Placental epithelial cell (primary cell): ENCODE data around the gene ABHD16B. TPM values are rescaled to one million over a fixed set of nuclear protein-coding genes. Genes with fewer than 3 reads are reported as not detected.
A peak's percentile ranks its signal among the peaks of the same experiment; 100 is the strongest.

Experiments
- small RNA-seq: library from RNA; depleted of rRNA; stranded (forward); fragments of <200 nt; gene quantifications from one replicate; pipeline ENCODE3, GENCODE V24; 2012
- total RNA-seq: library from RNA; depleted of rRNA; stranded (reverse); fragments of >200 nt; gene quantifications from 2 replicates; pipeline ENCODE4 v1.2.3, GENCODE V29; 2012

ABHD16B gene
- not detected in 2 replicates for total RNA-seq

DNA sequence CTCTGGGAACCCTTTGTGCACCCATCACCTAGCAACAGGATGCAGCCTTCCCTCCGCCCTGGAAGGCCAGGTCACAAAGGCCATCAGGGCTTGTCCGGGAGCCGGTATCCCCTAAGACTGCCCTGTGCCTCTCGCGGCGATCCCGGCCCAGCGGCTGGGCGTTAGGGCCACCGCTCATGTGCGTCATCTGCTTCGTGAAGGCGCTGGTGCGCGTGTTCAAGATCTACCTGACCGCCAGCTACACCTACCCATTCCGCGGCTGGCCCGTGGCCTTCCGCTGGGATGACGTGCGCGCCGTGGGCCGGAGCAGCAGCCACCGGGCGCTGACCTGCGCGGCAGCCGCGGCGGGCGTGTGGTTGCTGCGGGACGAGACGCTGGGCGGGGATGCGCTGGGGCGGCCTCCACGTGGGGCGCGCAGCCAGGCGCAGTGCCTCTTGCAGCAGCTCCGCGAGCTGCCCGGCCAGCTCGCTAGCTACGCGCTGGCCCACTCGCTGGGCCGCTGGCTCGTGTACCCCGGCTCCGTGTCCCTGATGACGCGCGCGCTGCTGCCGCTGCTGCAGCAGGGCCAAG lies at the start of gene ABHD16B:
ABHD16B (plus strand) TSS at position 134 of the 570 bp plus-strand sequence; CDS start at position 177, 43 bp downstream.

GRCh38 chr20:63830841-63831588 lies 30.3 kb upstream of the ABHD16B start, which contains the start of gene ZBTB46:
Gene ZBTB46, minus strand, starts transcription at chr20:63831264. Its CDS starts 40,507 bp downstream, at chr20:63790757.

DNA sequence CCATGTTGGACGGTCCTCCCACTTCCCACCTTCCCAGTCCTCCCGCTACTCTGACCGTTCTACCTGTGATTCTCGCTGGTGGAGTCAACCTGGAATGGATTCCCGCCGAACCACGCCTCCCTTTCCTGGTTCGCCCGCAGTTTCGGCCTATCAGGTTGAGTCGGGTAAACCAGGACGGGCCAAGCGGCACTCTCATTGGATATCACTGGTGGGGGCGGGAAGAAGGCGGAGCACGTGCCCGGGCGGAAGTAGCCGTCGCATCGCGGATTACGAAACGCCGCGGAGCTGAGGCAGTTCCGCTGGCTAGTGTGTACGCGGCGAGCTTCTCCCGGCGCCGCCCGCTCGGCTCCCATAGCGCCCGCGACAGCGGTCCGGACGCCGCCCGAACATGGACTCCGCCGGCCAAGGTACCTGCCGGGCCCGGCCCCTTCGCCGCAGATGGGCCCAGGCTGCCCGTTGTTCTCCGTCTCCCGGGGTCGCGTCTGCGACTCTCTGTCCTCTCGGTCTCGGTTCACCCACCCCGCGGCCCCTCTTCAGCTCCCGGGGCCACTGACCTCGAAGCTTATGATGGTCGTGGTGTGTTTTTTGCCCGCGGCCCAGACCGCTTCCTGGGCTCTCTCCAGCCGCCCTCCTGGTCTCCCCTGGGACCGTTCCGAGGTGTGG lies 3.8 kb downstream of the ABHD16B start, which contains the start of gene TPD52L2:
TPD52L2 (plus strand) TSS at position 293 of the 663 bp plus-strand sequence; CDS start at position 389, 96 bp downstream.

GRCh38 chr20:63894358-63895201 lies 33.3 kb downstream of the ABHD16B start, which contains the start of gene DNAJC5:
Gene DNAJC5, plus strand, starts transcription at chr20:63895126. Its CDS starts 33,220 bp downstream, at chr20:63928346.

Small RNA genes lying within 50 kb of the gene (small RNA-seq; reads per million reads assigned to genes)
- 8.5 reads per million, percentile 94 among the genes with 10 or more reads in this experiment for gene RNU1-134P

Other genes with a start within 250 kb of the ABHD16B start
- 8.2 and 11.8 TPM in 2 replicates for gene GMEB2, start 234.4 kb upstream of the ABHD16B start, total RNA-seq
- 0.76 and 2.0 TPM in 2 replicates for gene STMN3, start 208.1 kb upstream of the ABHD16B start, total RNA-seq
- 11.8 and 17.5 TPM in 2 replicates for gene RTEL1, start 203.2 kb upstream of the ABHD16B start, total RNA-seq
- gene TNFRSF6B, start 164.8 kb upstream of the ABHD16B start, total RNA-seq: 0.39 TPM in 1 of 2 replicates, not detected in the other
- gene ARFRP1, start 153.5 kb upstream of the ABHD16B start, total RNA-seq: 18.1 and 22.4 TPM in 2 replicates
- 20.1 and 22.8 TPM in 2 replicates for gene ZGPAT, start 153.5 kb upstream of the ABHD16B start, total RNA-seq
- 2.4 and 5.1 TPM in 2 replicates for gene LIME1, start 124.8 kb upstream of the ABHD16B start, total RNA-seq
- 41.2 and 56.8 TPM in 2 replicates for gene SLC2A4RG, start 121.7 kb upstream of the ABHD16B start, total RNA-seq
- gene ZBTB46, start 30.2 kb upstream of the ABHD16B start, total RNA-seq: 1.6 and 1.8 TPM in 2 replicates
- gene TPD52L2, start 3.8 kb downstream of the ABHD16B start, total RNA-seq: 66.0 and 103 TPM in 2 replicates
- 34.5 and 56.6 TPM in 2 replicates for gene DNAJC5, start 33.6 kb downstream of the ABHD16B start, total RNA-seq
- 21.1 and 21.6 TPM in 2 replicates for gene UCKL1, start 94.9 kb downstream of the ABHD16B start, total RNA-seq
- 15.3 and 15.6 TPM in 2 replicates for gene ZNF512B, start 108.4 kb downstream of the ABHD16B start, total RNA-seq
- 0.39 and 0.65 TPM in 2 replicates for gene SAMD10, start 118.1 kb downstream of the ABHD16B start, total RNA-seq
- gene PRPF6, start 119.6 kb downstream of the ABHD16B start, total RNA-seq: 47.6 and 61.6 TPM in 2 replicates
- gene C20orf204, start 174.7 kb downstream of the ABHD16B start, total RNA-seq: 1.6 and 2.0 TPM in 2 replicates
- gene SOX18, start 188.1 kb downstream of the ABHD16B start, total RNA-seq: 0.11 TPM in 1 of 2 replicates, not detected in the other
- 12.0 and 34.5 TPM in 2 replicates for gene TCEA2, start 201.7 kb downstream of the ABHD16B start, total RNA-seq
- 10.2 and 19.7 TPM in 2 replicates for gene RGS19, start 218.0 kb downstream of the ABHD16B start, total RNA-seq
- 1.3 and 2.0 TPM in 2 replicates for gene OPRL1, start 218.6 kb downstream of the ABHD16B start, total RNA-seq
- not detected in 2 replicates for gene LKAAEAR1, start 222.9 kb downstream of the ABHD16B start, total RNA-seq
- not detected in 2 replicates for gene NPBWR2, start 246.1 kb downstream of the ABHD16B start, total RNA-seq